Liver (tissue), 9 donors: Measurements from ENCODE around the gene WASF2. TPM values are rescaled to one million over a fixed set of nuclear protein-coding genes. Genes with fewer than 3 reads are reported as not detected.

Source experiments
- DNase-seq: peaks from one replicate; pipeline ENCODE4 v3.0.0-alpha.2; 2017; ENCODE audit warnings: low spot score
- H3K27ac ChIP-seq, 2 donors: one replicate each; pipeline ENCODE4 v1.7.0; 2013; ENCODE audit warnings: inconsistent platforms in 2 of 2, low read length in 2 of 2, control low read depth in 1 of 2, low read depth in 1 of 2, mild to moderate bottlenecking in 1 of 2
- H3K27me3 ChIP-seq, 4 donors: one replicate each; pipeline versions ENCODE4 v1.6.1 to v1.7.0; 2013; ENCODE audit warnings: low read length in 3 of 4, inconsistent platforms in 1 of 4, mild to moderate bottlenecking in 1 of 4, moderate library complexity in 1 of 4; ENCODE audit not compliant: control insufficient read depth in 4 of 4, insufficient read depth in 4 of 4
- H3K36me3 ChIP-seq, 4 donors: one replicate each; pipeline versions ENCODE4 v1.6.1 to v1.7.0; 2013; ENCODE audit warnings: low read length in 3 of 4, mild to moderate bottlenecking in 3 of 4, low read depth in 1 of 4, moderate library complexity in 1 of 4; ENCODE audit not compliant: control insufficient read depth in 4 of 4, insufficient read depth in 3 of 4
- H3K4me1 ChIP-seq, 4 donors: one replicate each; pipeline versions ENCODE4 v1.6.1 to v1.7.0; 2013; ENCODE audit warnings: low read length in 3 of 4, mild to moderate bottlenecking in 3 of 4, moderate library complexity in 1 of 4; ENCODE audit not compliant: control insufficient read depth in 4 of 4, insufficient read depth in 4 of 4
- H3K4me3 ChIP-seq, 3 donors: one replicate each; pipeline versions ENCODE4 v1.6.1 to v1.7.0; 2013; ENCODE audit warnings: low read length in 3 of 3, control low read depth in 1 of 3, low read depth in 1 of 3, mild to moderate bottlenecking in 1 of 3
- H3K9ac ChIP-seq, 2 donors: one replicate each; pipeline ENCODE4 v1.7.0; 2013; ENCODE audit warnings: low read length in 2 of 2, mild to moderate bottlenecking in 2 of 2, moderate library complexity in 2 of 2, control low read depth in 1 of 2, low read depth in 1 of 2
- H3K9me3 ChIP-seq, 4 donors: one replicate each; pipeline versions ENCODE4 v1.6.1 to v1.7.0; 2013; ENCODE audit warnings: low read length in 3 of 4; ENCODE audit not compliant: control insufficient read depth in 4 of 4
- ATF3 ChIP-seq: IDR thresholded peaks from 2 replicates; pipeline ENCODE4 v1.6.1; 2016; ENCODE audit warnings: antibody characterized with exemption
- CTCF ChIP-seq: fragments of 150-350 bp; IDR thresholded peaks from 2 replicates; pipeline ENCODE4 v1.5.1; 2017; ENCODE audit warnings: improper control_type of control experiment, low read depth, low read length; ENCODE audit not compliant: missing input control
- EGR1 ChIP-seq, 2 donors: IDR thresholded peaks; 2 replicates each; pipeline ENCODE4 v1.6.1; 2016 to 2018; ENCODE audit warnings: antibody characterized with exemption in 2 of 2, low read depth in 2 of 2
- FOXA1 ChIP-seq: IDR thresholded peaks from 2 replicates; pipeline ENCODE4 v1.6.1; 2016; ENCODE audit warnings: antibody characterized with exemption
- FOXA2 ChIP-seq: IDR thresholded peaks from 2 replicates; pipeline ENCODE4 v1.6.1; 2016; ENCODE audit warnings: antibody characterized with exemption
- GABPA ChIP-seq, 2 donors: IDR thresholded peaks in 1 of 2; conservative IDR thresholded peaks in 1 of 2; 2 replicates each; pipeline ENCODE4 v1.6.1; 2016; ENCODE audit warnings: antibody characterized with exemption in 2 of 2, mild to moderate bottlenecking in 1 of 2, moderate library complexity in 1 of 2
- HNF4A ChIP-seq, 2 donors: conservative IDR thresholded peaks; 2 replicates each; pipeline ENCODE4 v1.6.1; 2016; ENCODE audit warnings: antibody characterized with exemption in 2 of 2, mild to moderate bottlenecking in 2 of 2
- HNF4G ChIP-seq: IDR thresholded peaks from 2 replicates; pipeline ENCODE4 v1.6.1; 2016; ENCODE audit warnings: antibody characterized with exemption
- JUND ChIP-seq, 2 donors: IDR thresholded peaks; 2 replicates each; pipeline ENCODE4 v1.6.1; 2016; ENCODE audit warnings: antibody characterized with exemption in 2 of 2
- MAX ChIP-seq: IDR thresholded peaks from 2 replicates; pipeline ENCODE4 v1.6.1; 2016; ENCODE audit warnings: antibody characterized with exemption
- NR2F2 ChIP-seq: IDR thresholded peaks from 2 replicates; pipeline ENCODE4 v1.6.1; 2016; ENCODE audit warnings: antibody characterized with exemption
- RAD21 ChIP-seq, 2 donors: IDR thresholded peaks; 2 replicates each; pipeline ENCODE4 v1.6.1; 2016; ENCODE audit warnings: antibody characterized with exemption in 2 of 2, mild to moderate bottlenecking in 2 of 2
- REST ChIP-seq: IDR thresholded peaks from 2 replicates; pipeline ENCODE4 v1.6.1; 2016; ENCODE audit warnings: antibody characterized with exemption, mild to moderate bottlenecking
- RXRA ChIP-seq, 2 donors: IDR thresholded peaks; 2 replicates each; pipeline ENCODE4 v1.6.1; 2017 to 2018; ENCODE audit warnings: antibody characterized with exemption in 2 of 2, mild to moderate bottlenecking in 1 of 2
- SP1 ChIP-seq: IDR thresholded peaks from 2 replicates; pipeline ENCODE4 v1.6.1; 2018; ENCODE audit warnings: antibody characterized with exemption, mild to moderate bottlenecking
- TAF1 ChIP-seq: conservative IDR thresholded peaks from 2 replicates; pipeline ENCODE4 v1.6.1; 2016; ENCODE audit warnings: antibody characterized with exemption, mild to moderate bottlenecking
- YY1 ChIP-seq: IDR thresholded peaks from 2 replicates; pipeline ENCODE4 v1.6.1; 2016; ENCODE audit warnings: antibody characterized with exemption, mild to moderate bottlenecking
- ZBTB33 ChIP-seq: IDR thresholded peaks from 2 replicates; pipeline ENCODE4 v1.6.1; 2016; ENCODE audit warnings: antibody characterized with exemption
- WGBS: extraction: QIAGEN DNeasy Blood & Tissue Kit; methylation state at CpG from one replicate; pipeline ENCODE4 v1.1.7; 2013; 5-methylcytosine and 5-hydroxymethylcytosine counted together
- polyA plus RNA-seq, 2 donors: library from polyadenylated mRNA; stranded (reverse) in 1 of 2; unstranded in 1 of 2; fragments of 200-250 nt in 1 of 2; fragments of >200 nt in 1 of 2; fragmentation: Nextera tagmentation in 1 of 2; extraction: Ambion mirVana in 1 of 2; gene quantifications; one replicate each; pipeline versions ENCODE4 v1.2.1 to v1.2.3, GENCODE V29; 2013 to 2015
- total RNA-seq, 2 donors: library from RNA; depleted of rRNA; stranded (reverse); fragments of >200 nt; gene quantifications; one replicate each; pipeline ENCODE4 v1.2.3, GENCODE V29; 2014
- donor health status: healthy.
- donor health status: healthy.
- donor health status: healthy.
- donor health status: healthy.
- donor health status: healthy.

Gene WASF2
- total and polyA plus RNA-seq, 4 donors = 11.6 to 37.7 (median 18.7) TPM

- Histone ChIP-seq H3K27me3 (no peaks in the 10 kb centered on the region), H3K27ac (no peak overlapping the region), H3K9me3 (no peaks in the 10 kb centered on the region), H3K36me3 (no peaks in the 10 kb centered on the region), H3K4me3 (no peak overlapping the region), H3K4me1 (peaks cover 0 to 4% (median 3%) of the 10 kb centered on the region in 4 donors), H3K9ac (no peak overlapping the region)
- no peak for DNase-seq
- TF ChIP-seq MAX = no peak
- TF ChIP-seq HNF4G = no peak
- TF ChIP-seq GABPA (IDR thresholded peaks at IDR 0.05 in 1 of 2, conservative IDR thresholded peaks at IDR 0.05 in 1 of 2) = no peak
- TF ChIP-seq TAF1 = no peak
- no peak for TF ChIP-seq JUND (IDR thresholded peaks at IDR 0.05)
- no peak for TF ChIP-seq EGR1 (IDR thresholded peaks at IDR 0.05; ENCODE audit: low read depth in 2 of 2)
- no peak for TF ChIP-seq ZBTB33
- TF ChIP-seq HNF4A (conservative IDR thresholded peaks at IDR 0.05) = no peak
- no peak for TF ChIP-seq ATF3
- no peak for TF ChIP-seq FOXA2
- no peak for TF ChIP-seq FOXA1
- no peak for TF ChIP-seq YY1
- TF ChIP-seq CTCF = no peak
- TF ChIP-seq REST = no peak
- TF ChIP-seq RAD21 (IDR thresholded peaks at IDR 0.05) = no peak
- no peak for TF ChIP-seq NR2F2
- no peak for TF ChIP-seq SP1
- no peak for TF ChIP-seq RXRA (IDR thresholded peaks at IDR 0.05)
- WGBS = 86% methylated on average over 9 of the region's 9 CpGs
These were observed 19.4 kb upstream of the WASF2 start for GRCh38 chr1:27509127-27510080.
